OCI-LY1 (cell line): ENCODE data around the gene ONECUT3.

Experiments used
- CTCF ChIP-seq: fragments of 200-600 bp; sonication (generic), shearing (Covaris generic); IDR thresholded peaks from 2 replicates; pipeline ENCODE4 v1.5.1; 2017; ENCODE audit warnings: mild to moderate bottlenecking, antibody characterized with exemption, low read length, moderate library complexity, mixed read lengths
- EZH2 ChIP-seq: fragments of 200-600 bp; sonication (generic), shearing (Covaris generic); IDR thresholded peaks from 2 replicates; pipeline ENCODE4 v1.8.0; 2017; ENCODE audit warnings: borderline replicate concordance, mixed run types, mild to moderate bottlenecking, antibody characterized with exemption, low read length, moderate library complexity, mixed read lengths

DNA sequence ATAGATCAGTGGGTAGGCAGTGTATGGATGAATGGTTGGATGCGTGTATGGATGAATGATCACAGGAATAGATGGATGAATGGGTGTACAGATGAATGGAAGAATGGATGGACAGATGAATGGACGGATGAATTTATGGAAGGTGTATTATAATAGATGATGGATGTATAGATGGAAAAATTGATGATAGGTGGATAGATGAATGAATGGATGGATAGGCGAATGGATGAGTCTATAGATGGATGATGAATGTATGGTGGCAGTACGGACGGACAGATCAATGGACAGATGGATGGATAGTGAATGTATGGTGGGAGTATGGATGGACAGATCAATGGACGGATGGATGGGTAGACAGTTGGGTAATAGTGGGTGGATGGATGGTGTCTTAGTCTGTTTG lies 49.0 kb upstream of the ONECUT3 start:
- no peak for TF ChIP-seq CTCF
- no peak for TF ChIP-seq EZH2
